K562 (cell line): ENCODE results near the gene PBX4. TPM values are rescaled to one million over a fixed set of nuclear protein-coding genes. Genes with fewer than 3 reads are reported as not detected.

Experiments used
- ATAC-seq: fragments of 200-7000 bp; cut with Tn5 transposase; 3 replicates; pipeline ENCODE4 v1.9.1; 2020; ENCODE audit warnings: moderate library complexity
- BruUV-seq: library from RNA; stranded (reverse); fragments of 400-500 nt; replicated peaks from 2 replicates; lab custom pipeline; 2021; lab: Mats Ljungman, UMichigan
- CTCF ChIA-PET: fragments of 300-600 bp; formaldehyde crosslinking; extraction: SDS; loops from one replicate; lab custom pipeline; 2021; ENCODE audit warnings: low intra/inter-chr PET ratio; lab: Yijun Ruan, JAX
- POLR2A ChIA-PET: fragments of 300-600, 350-650 bp; sonication (Branson Sonifier 250); formaldehyde crosslinking; extraction: SDS; loops from one replicate; lab custom pipeline; 2021; ENCODE audit warnings: antibody characterized with exemption, inconsistent platforms; lab: Yijun Ruan, JAX
- DNase-seq, 4 experiments: peaks; one replicate each; pipeline versions ENCODE4 v3.0.0 to v3.0.0-alpha.2; 2011 to 2018; ENCODE audit warnings: low spot score in 3 of 4, mixed read lengths in 3 of 4; ENCODE audit errors: extremely low read depth in 1 of 4
- FAIRE-seq: peaks from 2 replicates; lab custom pipeline; 2011; peaks lifted over from hg19 to GRCh38; lab: Jason Lieb, UNC
- H2AFZ ChIP-seq: 2 replicates; pipeline ENCODE4 v1.6.0; 2011; ENCODE audit warnings: low read depth, low read length, control low read depth, inconsistent platforms
- H3K27ac ChIP-seq: fragments of 200-600 bp; 3 replicates; pipeline ENCODE4 v1.8.0; 2011; ENCODE audit warnings: low read depth, mild to moderate bottlenecking, control low read depth, inconsistent platforms, low read length, moderate library complexity, mixed read lengths; ENCODE audit errors: extremely low read depth
- H3K27me3 ChIP-seq, 2 experiments: fragments of 300-600 bp in 1 of 2; 2 replicates in 1 of 2; 3 replicates in 1 of 2; pipeline versions ENCODE4 v1.6.0 to v1.8.0; 2011; ENCODE audit warnings: inconsistent platforms in 2 of 2, low read length in 2 of 2, mild to moderate bottlenecking in 1 of 2, mixed read lengths in 1 of 2, moderate library complexity in 1 of 2; ENCODE audit not compliant: control insufficient read depth in 2 of 2, insufficient read depth in 2 of 2
- H3K36me3 ChIP-seq: fragments of 300-600 bp; 3 replicates; pipeline ENCODE4 v1.8.0; 2011; ENCODE audit warnings: mild to moderate bottlenecking, low read length, inconsistent platforms; ENCODE audit not compliant: control insufficient read depth, insufficient read depth
- H3K4me1 ChIP-seq, 2 experiments: fragments of 200-600 bp in 1 of 2; replicated peaks in 1 of 2; 2 replicates in 1 of 2; 3 replicates in 1 of 2; pipeline versions ENCODE4 v1.5.1 to v1.8.0; 2011; ENCODE audit warnings: inconsistent platforms in 2 of 2, low read length in 2 of 2, mild to moderate bottlenecking in 1 of 2, mixed read lengths in 1 of 2, moderate library complexity in 1 of 2; ENCODE audit not compliant: control insufficient read depth in 2 of 2, insufficient read depth in 2 of 2
- H3K4me2 ChIP-seq: 2 replicates; pipeline ENCODE4 v1.6.1; 2011; ENCODE audit warnings: low read length, control low read depth, inconsistent platforms, mixed read lengths; ENCODE audit not compliant: insufficient read depth
- H3K4me3 ChIP-seq: fragments of 200-600 bp; sonication (generic), shearing (Covaris generic); 2 replicates; pipeline ENCODE4 v1.5.1; 2016; ENCODE audit warnings: control low read depth, inconsistent platforms
- H3K79me2 ChIP-seq: fragments of 200-600 bp; 3 replicates; pipeline ENCODE4 v1.8.0; 2011; ENCODE audit warnings: low read length, inconsistent platforms; ENCODE audit not compliant: control insufficient read depth, insufficient read depth
- H3K9ac ChIP-seq, 2 experiments: 2 replicates each; pipeline versions ENCODE4 v1.6.0 to v1.6.1; 2011; ENCODE audit warnings: low read depth in 2 of 2, low read length in 2 of 2, control low read depth in 1 of 2, inconsistent platforms in 1 of 2, mild to moderate bottlenecking in 1 of 2, mixed read lengths in 1 of 2; ENCODE audit not compliant: insufficient read depth in 1 of 2
- H3K9me1 ChIP-seq: one replicate; pipeline ENCODE4 v1.6.0; 2011; ENCODE audit warnings: inconsistent platforms, mild to moderate bottlenecking, low read length, moderate library complexity; ENCODE audit not compliant: control insufficient read depth, insufficient read depth
- H3K9me3 ChIP-seq: replicated peaks from 2 replicates; pipeline ENCODE4 v1.5.1; 2011; ENCODE audit warnings: low read depth, low read length, inconsistent platforms; ENCODE audit not compliant: control insufficient read depth, insufficient read depth
- H4K20me1 ChIP-seq: replicated peaks from 2 replicates; pipeline ENCODE4 v1.6.1; 2011; ENCODE audit warnings: low read length, inconsistent platforms, mixed read lengths; ENCODE audit not compliant: control insufficient read depth, insufficient read depth
- ARNT ChIP-seq, 2 experiments: fragments of 450-650 bp; IDR thresholded peaks; 2 replicates each; pipeline ENCODE4 v1.6.1; 2016; ENCODE audit warnings: mild to moderate bottlenecking in 1 of 2
- BCOR ChIP-seq: fragments of 450-650 bp; IDR thresholded peaks from 2 replicates; pipeline ENCODE4 v1.6.1; 2016
- CHD2 ChIP-seq: IDR thresholded peaks from 2 replicates; pipeline ENCODE4 v1.6.1; 2011; ENCODE audit warnings: low read depth, low read length
- GTF2A2 ChIP-seq: IDR thresholded peaks from 2 replicates; pipeline ENCODE4 v1.6.1; 2016; ENCODE audit warnings: mild to moderate bottlenecking, missing genetic modification characterization, missing compliant biosample characterization
- HDAC1 ChIP-seq, 2 experiments: fragments of 450-650 bp; IDR thresholded peaks; 2 replicates each; pipeline ENCODE4 v1.6.1; 2016 to 2017; ENCODE audit warnings: inconsistent platforms in 1 of 2, mild to moderate bottlenecking in 1 of 2, moderate library complexity in 1 of 2
- MED1 ChIP-seq: sonication (generic); formaldehyde crosslinking; IDR thresholded peaks from 2 replicates; pipeline ENCODE4 v1.8.1; 2023; ENCODE audit warnings: missing genetic modification reagents, borderline replicate concordance
- NONO ChIP-seq, 2 experiments: fragments of 200-400 bp in 1 of 2; fragments of 450-650 bp in 1 of 2; formaldehyde crosslinking in 1 of 2; IDR thresholded peaks; 2 replicates each; pipeline ENCODE4 v1.6.1; 2017; ENCODE audit warnings: low read depth in 2 of 2, mild to moderate bottlenecking in 2 of 2, moderate library complexity in 2 of 2, low read length in 1 of 2
- PCBP2 ChIP-seq: fragments of 200-400 bp; formaldehyde crosslinking; IDR thresholded peaks from 2 replicates; pipeline ENCODE4 v1.6.1; 2018; ENCODE audit warnings: low read length, low read depth, mild to moderate bottlenecking, moderate library complexity; ENCODE audit not compliant: poor library complexity, severe bottlenecking
- RAD51 ChIP-seq: fragments of 450-650 bp; IDR thresholded peaks from 2 replicates; pipeline ENCODE4 v1.7.1; 2016; ENCODE audit warnings: low read depth, mild to moderate bottlenecking, borderline replicate concordance
- SAFB2 ChIP-seq: fragments of 200-400 bp; formaldehyde crosslinking; IDR thresholded peaks from 2 replicates; pipeline ENCODE4 v1.6.1; 2018; ENCODE audit warnings: borderline replicate concordance, low read length, low read depth, moderate library complexity; ENCODE audit not compliant: severe bottlenecking
- TFAM ChIP-seq: fragments of 250-450 bp; sonication (Bioruptor Pico); conservative IDR thresholded peaks from 2 replicates; pipeline ENCODE4 v1.5.0; 2021; ENCODE audit warnings: mild to moderate bottlenecking, moderate library complexity
- ZKSCAN1 ChIP-seq: fragments of 150-350 bp; IDR thresholded peaks from 2 replicates; pipeline ENCODE4 v1.6.1; 2016; ENCODE audit warnings: low read depth, low read length
- ZNF551 ChIP-seq: fragments of 250-450 bp; sonication (Bioruptor Pico); IDR thresholded peaks from 2 replicates; pipeline ENCODE4 v1.5.0; 2021; ENCODE audit warnings: mild to moderate bottlenecking, moderate library complexity
- ZNF584 ChIP-seq: fragments of 200-800 bp; sonication (Bioruptor generic); IDR thresholded peaks from 2 replicates; pipeline ENCODE4 v1.6.1; 2016; ENCODE audit warnings: low read depth, mild to moderate bottlenecking, missing genetic modification characterization, missing compliant biosample characterization
- ZZZ3 ChIP-seq: fragments of 450-650 bp; IDR thresholded peaks from 2 replicates; pipeline ENCODE4 v1.6.1; 2016; ENCODE audit warnings: antibody characterized with exemption, mild to moderate bottlenecking, moderate library complexity
- WGBS: fragments of 100-300 bp; shearing (Covaris generic); methylation state at CpG from one replicate; pipeline ENCODE4 v1.1.6; 2016; ENCODE audit warnings: low coverage, mixed read lengths; ENCODE audit not compliant: insufficient coverage; ENCODE audit errors: missing lambda C conversion rate; 5-methylcytosine and 5-hydroxymethylcytosine counted together
- in situ Hi-C: fragments of 300-500 bp; cut with MboI; formaldehyde crosslinking; loops from 4 replicates; pipeline ENCODE4 v1.15.0; 2018; ENCODE audit warnings: inconsistent platforms, mixed read lengths
- intact Hi-C: fragments of 100-400 bp; cut with micrococcal nuclease; formaldehyde crosslinking; loops from 2 replicates; pipeline ENCODE4 v1.14.2; 2022
- polyA plus RNA-seq, 8 experiments: library from polyadenylated mRNA; depleted of rRNA in 4 of 8; stranded (reverse) in 5 of 8; unstranded in 3 of 8; fragments of >200 nt; fragmentation: Nextera tagmentation in 2 of 8; fragmentation: Illumina TruSeq in 1 of 8; extraction: Ambion mirVana in 2 of 8; extraction: Trizol in 1 of 8; gene quantifications; 2 replicates each; pipeline versions ENCODE4 v1.2.1 to v1.2.3, GENCODE V29; 2011 to 2014; ENCODE audit warnings: inconsistent platforms in 1 of 8, missing spikeins in 1 of 8
- total RNA-seq, 7 experiments: library from RNA; depleted of rRNA in 6 of 7; stranded (reverse); fragments of >200 nt in 6 of 7; fragmentation: Illumina TruSeq in 2 of 7; extraction: Trizol in 2 of 7; gene quantifications; 2 replicates each; pipeline versions ENCODE4 v1.2.1 to v1.2.3, GENCODE V29; 2011 to 2021; ENCODE audit warnings: low replicate concordance in 1 of 7
- TF ChIP-seq, protein P1 (sequence below): fragments of 250-450 bp; sonication (Bioruptor Pico); IDR thresholded peaks from 2 replicates; pipeline ENCODE4 v1.9.0; 2021; ENCODE audit warnings: mild to moderate bottlenecking
- TF ChIP-seq, protein P2 (sequence below): fragments of 250-450 bp; sonication (Bioruptor Pico); IDR thresholded peaks from 2 replicates; pipeline ENCODE4 v1.8.0; 2021; ENCODE audit warnings: moderate library complexity, mild to moderate bottlenecking, inconsistent platforms

The PBX4 gene
- total and polyA plus RNA-seq, 9 of the 15 experiments (the other 6 are each of a cell fraction or from before 2014, with no cell fraction given), result 0.11 to 3.8 (median 1.6) TPM; not detected in 1

DNA sequence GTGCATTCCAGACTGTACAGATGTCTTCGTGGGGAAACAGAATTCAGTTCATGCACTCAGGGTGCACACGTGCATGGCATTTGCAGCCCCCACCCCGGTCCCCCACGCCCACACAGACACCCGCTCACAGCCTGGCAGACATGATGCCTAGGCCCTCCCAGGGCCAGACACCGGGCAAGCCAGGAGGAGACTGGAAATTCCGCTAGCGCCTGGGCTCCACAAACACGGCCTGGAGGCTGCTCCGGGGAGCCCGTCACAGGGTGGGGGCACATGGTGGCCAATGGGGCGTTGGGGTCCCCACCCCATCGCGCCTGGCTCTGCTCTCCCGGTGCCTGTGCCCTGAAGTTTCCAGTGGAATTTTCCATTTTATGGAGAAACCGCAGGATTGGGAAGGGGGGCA, 76.9 kb downstream of the PBX4 start:
- no peak overlapping the region for H3K4me3 ChIP-seq
- H3K4me2 ChIP-seq, result peak overlapping the region; percentile 38; the same call in 1 of the 2 replicates
- no peak for TF ChIP-seq CHD2
- TF ChIP-seq RAD51, result no peak
- TF ChIP-seq MED1 (CRISPR knock-in tag), result no peak
- TF ChIP-seq GTF2A2 (tag), result no peak
- no peak for TF ChIP-seq SAFB2
- no peak for TF ChIP-seq ZNF584 (CRISPR knock-in tag)
- no peak for TF ChIP-seq ZZZ3
- TF ChIP-seq BCOR, result no peak
- no peak for TF ChIP-seq ARNT (IDR thresholded peaks at IDR 0.05)
- TF ChIP-seq PCBP2, result no peak
- no peak for TF ChIP-seq NONO (IDR thresholded peaks at IDR 0.05; ENCODE audit: low read depth in 2 of 2, low read length in 1 of 2)
- TF ChIP-seq, protein P1, sequence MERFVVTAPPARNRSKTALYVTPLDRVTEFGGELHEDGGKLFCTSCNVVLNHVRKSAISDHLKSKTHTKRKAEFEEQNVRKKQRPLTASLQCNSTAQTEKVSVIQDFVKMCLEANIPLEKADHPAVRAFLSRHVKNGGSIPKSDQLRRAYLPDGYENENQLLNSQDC (CRISPR knock-in tag), result no peak
- TF ChIP-seq HDAC1 (IDR thresholded peaks at IDR 0.05), result no peak
- TF ChIP-seq ZNF551 (CRISPR knock-in tag), result no peak
- TF ChIP-seq TFAM (CRISPR knock-in tag), result no peak
- TF ChIP-seq ZKSCAN1, result no peak
- TF ChIP-seq, protein P2, sequence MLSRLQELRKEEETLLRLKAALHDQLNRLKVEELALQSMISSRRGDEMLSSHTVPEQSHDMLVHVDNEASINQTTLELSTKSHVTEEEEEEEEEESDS (CRISPR knock-in tag), result no peak
- H3K27ac ChIP-seq, result no peak overlapping the region
- in situ Hi-C loops, result loop anchor here (25.0 kb wide), 1 partner anchor 96 kb away; the partner anchor contains the start of genes GMIP and LPAR2
- no peaks in the 10 kb centered on the region for H3K9me1 ChIP-seq
- BruUV-seq, result no TSS peak
- intact Hi-C loops, result no loop called here
- no peaks in the 10 kb centered on the region for H3K36me3 ChIP-seq
- no peak for DNase-seq
- H4K20me1 ChIP-seq, result no peaks in the 10 kb centered on the region
- WGBS, result 55% methylated on average over 16 of the region's 16 CpGs
- H2AFZ ChIP-seq, result 0 out of 2 replicates have a peak overlapping the region, but pooled peaks have one; percentile 39
- no peaks in the 10 kb centered on the region for H3K79me2 ChIP-seq
- peaks cover 3 to 13% of the 10 kb centered on the region in 2 experiments; a peak in 1 of 5 replicates for H3K27me3 ChIP-seq
- no peaks in the 10 kb centered on the region; the same call in 1 of the 2 replicates for H3K9me3 ChIP-seq
- H3K9ac ChIP-seq, result peak overlapping the region in 1 of 2 experiments; percentile 61; a peak in 1 of 4 replicates
- ChIA-PET POLR2A (interaction anchor here (0.6 to 1.0 kb wide), 3 partner anchors 8 to 407 kb away, joined by 4 to 5 read pairs (median 4); partner anchors contain the start of gene YJEFN3), CTCF (no interaction called here)
- no peak for ATAC-seq
- peaks cover 2 to 73% of the 10 kb centered on the region in 2 experiments; a peak in 2 of 5 replicates for H3K4me1 ChIP-seq
- FAIRE-seq, result no peak
